GM19463 (cell line): ENCODE results near the gene IRX4.

Experiments
- ATAC-seq: cut with Tn5 transposase; IDR thresholded peaks from one replicate; pipeline ENCODE4 v1.9.1; 2021; ENCODE audit warnings: mild to moderate bottlenecking, moderate library complexity; ENCODE audit not compliant: unreplicated experiment

Gene IRX4

GRCh38 chr5:1840741-1841521 is 41.8 kb downstream of the IRX4 start:
- no peak for ATAC-seq

- ATAC-seq: no peak
Measured at GRCh38 chr5:1840071-1840547, 42.6 kb downstream of the IRX4 start.

- no peak for ATAC-seq
Measured at GRCh38 chr5:1838013-1838412, 44.7 kb downstream of the IRX4 start.

GRCh38 chr5:1836891-1837880 is 45.5 kb downstream of the IRX4 start:
- ATAC-seq: no peak

- ATAC-seq: no peak
Measured at GRCh38 chr5:1836176-1836890, 46.4 kb downstream of the IRX4 start.

GRCh38 chr5:1835431-1835830 is 47.3 kb downstream of the IRX4 start:
- ATAC-seq: no peak

- no peak for ATAC-seq
Measured at GRCh38 chr5:1834721-1835429, 47.9 kb downstream of the IRX4 start.

GRCh38 chr5:1834022-1834551 is 48.6 kb downstream of the IRX4 start:
- no peak for ATAC-seq

GRCh38 chr5:1833264-1834021 is 49.3 kb downstream of the IRX4 start:
- ATAC-seq: no peak

- ATAC-seq: no peak
Measured at GRCh38 chr5:1832511-1833250, 50.0 kb downstream of the IRX4 start.

GRCh38 chr5:1831677-1832313 is 50.9 kb downstream of the IRX4 start:
- no peak for ATAC-seq

GRCh38 chr5:1831257-1831656 is 51.5 kb downstream of the IRX4 start:
- ATAC-seq: no peak

- ATAC-seq: no peak
Measured at GRCh38 chr5:1830571-1831228, 52.0 kb downstream of the IRX4 start.

- peak; percentile 68 for ATAC-seq
Measured at GRCh38 chr5:1827886-1828397, 54.8 kb downstream of the IRX4 start.
